HG03457 (cell line): Measurements from ENCODE around the gene ASCL2.
"Not testable (repeated sequence)": the region's sequence is repeated elsewhere in the genome, so short reads cannot be mapped to it uniquely, and the experiment has no call there.

ENCODE experiments used
- ATAC-seq: cut with Tn5 transposase; IDR thresholded peaks from one replicate; pipeline ENCODE4 v1.9.1; 2021; ENCODE audit warnings: moderate number of reproducible peaks; ENCODE audit not compliant: unreplicated experiment

ASCL2 gene

GRCh38 chr11:2298795-2299761 lies 28.7 kb upstream of the ASCL2 start:
- no peak for ATAC-seq

GRCh38 chr11:2298131-2298794 lies 27.9 kb upstream of the ASCL2 start:
- no peak for ATAC-seq

DNA sequence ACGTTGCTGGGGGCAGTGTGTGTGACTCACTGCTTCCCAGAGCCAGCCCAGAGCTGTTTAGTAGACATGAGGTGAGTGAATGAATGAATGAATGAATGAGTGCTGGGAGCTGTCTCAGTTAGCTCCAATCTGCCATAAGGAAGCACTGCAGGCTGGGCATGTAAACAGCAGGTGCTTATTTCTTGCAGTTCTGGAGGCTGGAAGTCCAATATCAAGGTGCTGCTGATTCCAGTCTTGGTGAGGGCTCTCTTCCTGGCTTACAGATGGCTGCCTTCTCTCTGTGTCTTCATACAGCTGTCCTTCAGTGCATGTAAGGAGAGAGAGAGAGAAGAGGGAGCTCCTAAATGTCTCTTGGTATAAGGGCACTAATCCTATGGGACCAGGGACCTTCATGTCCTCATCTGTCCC lies 27.2 kb upstream of the ASCL2 start:
- ATAC-seq = no peak

- no peak for ATAC-seq
Measured at GRCh38 chr11:2296913-2297622, 26.7 kb upstream of the ASCL2 start.

- no peak for ATAC-seq
Measured at GRCh38 chr11:2295971-2296912, 25.9 kb upstream of the ASCL2 start.

DNA sequence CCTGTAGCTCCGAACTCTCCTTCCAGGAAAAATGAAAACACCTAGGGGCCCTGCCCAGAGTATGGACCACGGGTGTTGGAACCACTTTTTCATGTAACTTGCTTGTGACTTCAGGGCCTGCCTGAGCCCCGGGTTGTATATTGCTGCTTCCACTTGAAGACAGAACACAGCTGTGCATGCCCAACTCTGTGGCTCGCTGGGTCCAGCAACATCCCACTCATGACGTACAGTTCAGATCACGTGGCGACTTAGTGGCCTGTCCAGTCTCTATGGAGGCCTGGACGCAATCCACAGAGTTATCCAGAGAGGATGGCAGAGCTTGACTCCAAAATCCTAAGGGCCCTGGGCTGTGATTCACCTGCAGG lies 24.5 kb upstream of the ASCL2 start:
- no peak for ATAC-seq

GRCh38 chr11:2293984-2294925 lies 23.9 kb upstream of the ASCL2 start:
- no peak for ATAC-seq

DNA sequence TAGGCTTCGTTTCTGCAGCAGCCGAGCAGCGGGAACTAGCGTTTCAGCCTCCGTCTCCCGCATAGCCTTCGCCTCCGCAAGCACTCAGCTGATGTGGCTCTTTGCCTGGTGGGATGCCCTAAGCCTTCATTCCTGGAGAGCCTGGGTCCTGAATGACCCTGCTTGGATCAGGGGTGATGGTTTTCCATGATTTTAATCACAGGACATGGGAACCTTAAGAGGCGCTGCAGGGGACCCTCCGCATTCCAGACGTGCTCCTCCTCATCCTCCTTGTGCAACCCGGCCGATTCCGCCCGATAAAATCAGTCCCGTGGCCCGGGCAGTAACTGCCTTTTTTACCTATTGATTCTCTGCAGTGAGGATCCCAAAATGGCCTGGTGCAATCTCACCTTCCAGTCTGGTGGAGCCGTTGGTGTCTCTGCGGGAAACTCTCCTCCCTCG lies 23.2 kb upstream of the ASCL2 start:
- no peak for ATAC-seq

DNA sequence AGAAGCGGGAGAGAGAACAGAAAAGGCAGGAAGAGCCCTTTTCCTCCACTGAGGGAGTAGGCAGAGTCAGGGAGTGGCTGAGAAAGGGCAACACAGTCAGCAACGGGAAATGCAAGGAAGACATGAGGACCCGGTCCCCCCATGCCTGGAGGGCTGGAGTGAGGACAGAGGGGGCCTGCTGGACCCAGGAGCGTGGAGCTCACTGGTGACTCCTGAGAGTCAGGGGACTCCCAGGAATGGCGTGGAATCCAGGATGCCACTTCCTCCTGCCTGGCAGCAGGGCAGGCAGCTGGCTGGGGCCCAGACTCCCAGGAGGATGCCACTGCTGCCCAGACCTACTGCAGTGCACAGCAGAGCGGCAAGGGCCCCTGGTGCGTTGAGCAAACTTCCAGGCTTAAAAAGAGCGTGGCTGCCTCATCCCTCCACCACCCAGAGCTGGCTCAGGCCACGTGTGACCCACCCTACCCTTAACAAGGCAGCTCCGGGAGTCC lies 20.0 kb upstream of the ASCL2 start:
- no peak for ATAC-seq

DNA sequence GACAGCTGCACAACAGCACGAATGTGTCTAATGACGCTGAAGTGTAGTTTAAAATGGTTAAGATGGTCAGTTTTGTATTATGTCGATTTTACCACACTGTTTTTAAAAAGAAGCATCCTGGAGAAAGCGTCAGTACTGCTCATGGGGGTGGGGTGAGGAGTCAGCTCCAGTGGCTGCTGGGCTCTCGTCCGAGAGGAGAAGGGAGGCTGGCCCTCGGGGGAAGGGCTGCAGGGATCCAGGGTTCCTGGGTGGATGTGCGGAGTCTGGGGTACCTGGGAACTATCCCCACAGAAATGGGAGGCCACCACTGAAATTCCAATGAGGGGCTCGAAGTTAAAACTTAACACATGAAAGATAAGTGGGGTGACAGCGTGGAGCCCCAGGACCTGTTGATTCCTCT lies 19.5 kb upstream of the ASCL2 start:
- ATAC-seq = no peak

DNA sequence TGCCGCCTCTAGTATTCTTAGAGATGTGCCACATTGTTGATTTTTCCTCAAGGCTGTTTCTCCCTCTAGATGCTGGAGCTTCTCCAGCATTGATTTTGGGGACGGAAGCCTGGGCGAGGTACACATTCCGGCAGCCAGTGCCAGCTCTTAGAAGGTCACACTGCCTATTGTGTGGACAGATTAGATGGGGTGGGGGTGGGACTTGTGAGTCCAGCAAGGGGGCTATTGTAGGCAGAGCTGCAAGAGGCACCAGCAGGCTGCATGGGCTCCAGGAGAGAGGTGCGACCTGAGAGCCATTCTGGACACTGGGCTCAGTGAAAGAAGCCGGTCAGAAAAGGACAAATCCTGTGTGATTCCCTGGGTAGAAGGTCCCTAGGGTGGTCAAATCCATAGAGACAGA lies 19.0 kb upstream of the ASCL2 start:
- no peak for ATAC-seq

DNA sequence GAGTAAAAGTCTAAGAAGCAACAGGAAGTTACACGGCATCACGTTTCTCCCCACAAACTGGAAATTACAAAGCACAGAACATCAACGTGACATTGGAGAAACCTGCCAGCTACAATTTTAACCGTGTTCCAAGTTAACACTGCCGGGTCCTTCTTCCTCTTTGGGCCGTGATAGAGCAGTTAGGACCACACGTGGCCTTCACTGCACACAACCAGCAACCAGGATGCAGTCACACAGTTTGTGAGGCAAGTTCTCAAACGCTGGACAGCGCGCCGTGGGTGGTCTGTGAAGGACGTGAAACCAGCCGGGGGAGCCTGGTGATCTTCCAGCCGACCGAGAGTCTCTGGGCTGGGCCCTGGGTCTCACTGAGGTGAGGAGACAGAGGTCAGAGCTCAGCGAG lies 16.7 kb upstream of the ASCL2 start:
- ATAC-seq = no peak

DNA sequence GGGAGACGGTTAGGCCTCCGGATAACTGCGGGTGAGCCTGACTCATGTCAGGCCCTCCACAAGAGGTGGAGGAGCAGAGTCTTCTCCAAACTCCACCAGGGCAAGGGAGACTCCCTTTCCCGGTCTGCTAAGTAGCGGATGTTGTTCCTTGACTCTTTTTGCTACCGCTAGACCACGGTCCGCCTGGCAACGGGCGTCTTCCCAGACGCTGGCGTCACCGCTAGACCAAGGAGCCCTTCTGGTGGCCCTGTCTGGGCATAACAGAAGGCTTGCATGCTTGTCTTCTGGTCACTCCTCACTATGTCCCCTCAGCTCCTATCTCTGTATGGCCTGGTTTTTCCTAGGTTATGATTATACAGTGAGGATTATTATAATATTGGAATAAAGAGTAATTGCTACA lies 16.0 kb upstream of the ASCL2 start:
- ATAC-seq = not testable (repeated sequence)

GRCh38 chr11:2280208-2280607 lies 9.8 kb upstream of the ASCL2 start:
- ATAC-seq = no peak

DNA sequence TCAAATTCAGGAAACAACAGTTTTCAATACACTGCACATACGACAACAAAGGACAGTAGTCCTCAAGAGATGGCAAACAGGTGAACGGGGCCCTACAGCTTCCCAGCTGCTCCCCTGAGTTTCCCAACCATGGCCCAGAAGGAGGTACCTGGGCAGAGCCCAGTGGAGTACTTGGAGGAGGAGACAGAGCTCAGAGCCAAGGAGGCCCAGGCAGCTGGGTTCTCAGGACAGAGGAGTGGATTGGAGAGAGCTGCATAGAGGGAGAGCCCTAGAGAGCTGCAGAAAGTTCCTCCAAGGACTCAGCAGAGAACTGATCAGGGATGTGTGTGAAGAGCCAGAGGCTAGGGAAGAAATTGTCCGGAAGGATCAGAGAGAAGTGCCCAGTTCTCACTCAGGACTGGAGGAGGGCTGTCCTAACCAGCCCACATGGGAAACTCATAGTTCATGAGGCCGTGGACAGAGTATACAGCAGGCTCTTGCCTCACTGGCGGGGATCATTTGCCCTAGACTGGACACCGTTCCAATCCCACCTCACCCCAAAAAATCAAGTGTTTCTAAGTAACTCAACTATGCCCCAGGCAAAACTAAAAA lies 7.6 kb upstream of the ASCL2 start:
- ATAC-seq = no peak

DNA sequence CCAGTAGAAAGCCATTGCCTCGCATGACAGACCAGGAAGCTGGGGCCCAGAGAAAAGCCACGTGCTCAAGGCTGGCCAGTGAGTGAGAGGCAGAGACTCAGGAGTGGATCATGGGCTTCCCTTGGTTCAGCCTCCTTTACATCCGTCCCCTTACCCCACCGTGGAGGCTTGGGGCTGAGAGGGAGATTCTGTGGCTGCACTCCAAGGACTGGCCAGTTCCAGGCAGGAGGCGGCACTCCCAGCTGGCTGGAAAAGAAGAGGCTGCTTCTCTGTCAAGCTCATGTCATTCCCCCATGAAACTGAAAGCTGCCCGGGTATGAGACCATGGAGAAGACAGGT lies 6.6 kb upstream of the ASCL2 start:
- no peak for ATAC-seq

GRCh38 chr11:2276280-2277007 lies 6.1 kb upstream of the ASCL2 start:
- no peak for ATAC-seq
